Psoas muscle (tissue), 8 donors: ENCODE data around the gene LUC7L3. TPM values are rescaled to one million over a fixed set of nuclear protein-coding genes. Genes with fewer than 3 reads are reported as not detected.
A peak's percentile ranks its signal among the peaks of the same experiment; 100 is the strongest.

Experiments
- ATAC-seq, 4 donors: fragments of 200-7000 bp; cut with Tn5 transposase; one replicate each; pipeline ENCODE4 v1.9.1; 2020; ENCODE audit warnings: moderate library complexity in 3 of 4, mild to moderate bottlenecking in 2 of 4
- DNase-seq, 2 donors: peaks; one replicate each; pipeline ENCODE4 v3.0.0-alpha.2; 2020
- H3K27ac ChIP-seq: fragments of 200-600 bp; one replicate; pipeline ENCODE4 v1.8.0; 2022
- H3K27me3 ChIP-seq, 3 donors: fragments of 200-600 bp in 1 of 3; one replicate each; pipeline versions ENCODE4 v1.6.1 to v1.8.0; 2013 to 2022; ENCODE audit warnings: low read length in 2 of 3, mild to moderate bottlenecking in 2 of 3, moderate library complexity in 1 of 3; ENCODE audit not compliant: insufficient read depth in 3 of 3
- H3K36me3 ChIP-seq, 2 donors: fragments of 200-600 bp in 1 of 2; one replicate each; pipeline versions ENCODE4 v1.6.1 to v1.8.0; 2013 to 2022; ENCODE audit warnings: low read depth in 1 of 2, mild to moderate bottlenecking in 1 of 2, moderate library complexity in 1 of 2; ENCODE audit not compliant: insufficient read depth in 1 of 2
- H3K4me1 ChIP-seq: fragments of 200-600 bp; one replicate; pipeline ENCODE4 v1.8.0; 2022
- H3K4me3 ChIP-seq: fragments of 200-600 bp; one replicate; pipeline ENCODE4 v1.8.0; 2022; ENCODE audit warnings: mild to moderate bottlenecking
- H3K9me3 ChIP-seq: fragments of 200-600 bp; one replicate; pipeline ENCODE4 v1.8.0; 2022
- WGBS, 3 donors: extraction: QIAGEN DNeasy Blood & Tissue Kit; methylation state at CpG; one replicate each; pipeline versions ENCODE4 v1.1.6 to v1.1.7; 2013; 5-methylcytosine and 5-hydroxymethylcytosine counted together
- intact Hi-C, 2 donors: fragments of 100-400 bp; cut with DNase I; formaldehyde crosslinking; loops; one replicate each; pipeline versions ENCODE4 v1.11.0 to v1.14.2; 2022
- polyA plus RNA-seq, 3 donors: library from polyadenylated mRNA; stranded (reverse); fragments of 200-250 nt; gene quantifications; one replicate each; pipeline ENCODE4 v1.2.3, GENCODE V29; 2013
- total RNA-seq, 4 donors: library from RNA; stranded (reverse); fragmentation: NEBNext Ultra II Directional in 2 of 4; extraction: Animal tissue kit (Norgen Biotek cat#: 25700) in 2 of 4; gene quantifications; one replicate each; pipeline versions ENCODE4 v1.2.1 to v1.2.4, GENCODE V29; 2021 to 2023
- TF ChIP-seq, protein P1 (sequence below): fragments of 200-600 bp; IDR thresholded peaks from one replicate; pipeline ENCODE4 v1.8.0; 2022; ENCODE audit warnings: antibody characterized with exemption
- donor health status: healthy with polysubstance abuse.
- donor health status: DM: no; HTN: no; CAD: no; lungs with moderate emphysema.
- donor health status: Bipolar disorder and iron deficiency.
- donor health status: healthy.
- donor health status: DM: yes; HTN: yes; CAD: no.
- donor health status: DM: no; HTN: no; CAD: no.
- donor health status: DM: no; HTN: no; CAD: no.
- donor health status: DM: yes; HTN: yes; CAD: no.

LUC7L3 gene
- total and polyA plus RNA-seq, 7 donors = 25.4 to 108 (median 49.2) TPM

DNA sequence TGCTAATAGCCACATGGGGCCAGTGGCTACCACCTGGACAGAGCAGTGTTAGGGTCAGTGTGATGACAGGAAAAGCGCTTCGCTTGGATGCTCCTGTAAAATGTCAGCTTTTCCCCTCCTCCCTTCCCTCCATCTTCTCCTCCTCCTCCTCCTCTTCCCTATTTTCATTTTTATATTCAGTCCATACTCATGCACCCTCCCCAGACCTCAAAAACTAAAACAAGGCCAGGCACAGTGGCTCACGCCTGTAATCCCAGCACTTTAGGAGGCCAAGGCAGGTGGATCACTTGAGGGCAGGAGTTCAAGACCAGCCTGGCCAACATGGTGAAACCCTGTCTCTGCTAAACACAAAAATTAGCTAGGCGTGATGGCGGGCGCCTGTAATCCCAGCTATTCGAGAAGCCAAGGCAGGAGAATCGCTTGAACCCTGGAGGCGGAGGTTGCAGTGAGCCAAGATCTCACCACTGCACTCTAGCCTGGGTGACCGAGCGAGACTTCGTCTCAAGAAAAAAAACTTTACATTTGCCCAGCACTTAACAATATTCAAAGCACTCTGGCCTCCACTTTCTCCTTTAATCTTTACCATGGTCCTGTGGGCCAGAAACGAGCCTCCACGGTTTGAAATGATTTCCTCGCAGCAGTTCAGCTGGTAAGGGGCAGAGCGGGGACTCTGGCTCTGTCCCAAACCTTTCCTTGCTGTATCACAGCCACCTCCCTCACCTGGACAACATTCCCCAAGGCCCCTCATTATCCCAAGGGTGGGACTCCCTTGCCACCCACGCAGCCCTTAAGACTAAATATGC is 33.5 kb upstream of the LUC7L3 start:
- intact Hi-C loops = no loop called here
- Histone ChIP-seq H3K9me3 (no peaks in the 10 kb centered on the region), H3K36me3 (no peaks in the 10 kb centered on the region), H3K27ac (peak overlapping the region; percentile 2), H3K4me1 (peaks cover 17% of the 10 kb centered on the region), H3K4me3 (no peak overlapping the region), H3K27me3 (no peaks in the 10 kb centered on the region)
- WGBS, 3 donors = 62 to 79% (median 75%) methylated on average over 17 of the region's 17 CpGs
- ATAC-seq = no peak
- DNase-seq = no peak
- TF ChIP-seq, protein P1, sequence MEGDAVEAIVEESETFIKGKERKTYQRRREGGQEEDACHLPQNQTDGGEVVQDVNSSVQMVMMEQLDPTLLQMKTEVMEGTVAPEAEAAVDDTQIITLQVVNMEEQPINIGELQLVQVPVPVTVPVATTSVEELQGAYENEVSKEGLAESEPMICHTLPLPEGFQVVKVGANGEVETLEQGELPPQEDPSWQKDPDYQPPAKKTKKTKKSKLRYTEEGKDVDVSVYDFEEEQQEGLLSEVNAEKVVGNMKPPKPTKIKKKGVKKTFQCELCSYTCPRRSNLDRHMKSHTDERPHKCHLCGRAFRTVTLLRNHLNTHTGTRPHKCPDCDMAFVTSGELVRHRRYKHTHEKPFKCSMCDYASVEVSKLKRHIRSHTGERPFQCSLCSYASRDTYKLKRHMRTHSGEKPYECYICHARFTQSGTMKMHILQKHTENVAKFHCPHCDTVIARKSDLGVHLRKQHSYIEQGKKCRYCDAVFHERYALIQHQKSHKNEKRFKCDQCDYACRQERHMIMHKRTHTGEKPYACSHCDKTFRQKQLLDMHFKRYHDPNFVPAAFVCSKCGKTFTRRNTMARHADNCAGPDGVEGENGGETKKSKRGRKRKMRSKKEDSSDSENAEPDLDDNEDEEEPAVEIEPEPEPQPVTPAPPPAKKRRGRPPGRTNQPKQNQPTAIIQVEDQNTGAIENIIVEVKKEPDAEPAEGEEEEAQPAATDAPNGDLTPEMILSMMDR = no peak

GRCh38 chr17:50686494-50687199 is 32.8 kb upstream of the LUC7L3 start:
- DNase-seq (peak; percentile 81 to 83), ATAC-seq (peak; percentile 87 to 89 (median 88))
- TF ChIP-seq, protein P1 = no peak
- peak overlapping the region; percentile 2 for H3K27ac ChIP-seq
- H3K4me1 ChIP-seq = peaks cover 17% of the 10 kb centered on the region
- no peaks in the 10 kb centered on the region for H3K9me3 ChIP-seq
- H3K4me3 ChIP-seq = no peak overlapping the region
- 21 to 32% (median 32%) methylated on average over 14 of the region's 14 CpGs for WGBS, 3 donors
- intact Hi-C loops = no loop called here
- H3K27me3 ChIP-seq = no peaks in the 10 kb centered on the region
- H3K36me3 ChIP-seq = peaks cover 0 to under 1% of the 10 kb centered on the region in 2 donors

GRCh38 chr17:50687200-50688066 is 32.0 kb upstream of the LUC7L3 start:
- ATAC-seq = peak in 2 of 4 donors; percentile 13 to 26
- intact Hi-C loops = no loop called here
- WGBS, 3 donors = 60 to 77% (median 77%) methylated on average over 16 of the region's 16 CpGs

GRCh38 chr17:50688245-50688644 is 31.2 kb upstream of the LUC7L3 start:
- WGBS, 3 donors = 95 to 97% (median 96%) methylated on average over 3 of the region's 3 CpGs
- no peak for DNase-seq
- H3K4me1 ChIP-seq = peaks cover 17% of the 10 kb centered on the region
- no peaks in the 10 kb centered on the region for H3K27me3 ChIP-seq
- intact Hi-C loops = no loop called here
- TF ChIP-seq, protein P1 = no peak
- no peaks in the 10 kb centered on the region for H3K9me3 ChIP-seq
- no peak overlapping the region for H3K4me3 ChIP-seq
- ATAC-seq = no peak
- H3K27ac ChIP-seq = no peak overlapping the region
- H3K36me3 ChIP-seq = peaks cover under 1 to 17% of the 10 kb centered on the region in 2 donors

More at GRCh38 chr17:50687200-50688066, 32.0 kb upstream of the LUC7L3 start:
- peak in 1 of 2 donors; percentile 51 for DNase-seq
- no peak overlapping the region for H3K4me3 ChIP-seq
- H3K36me3 ChIP-seq = peaks cover 0 to 9% of the 10 kb centered on the region in 2 donors
- peaks cover 17% of the 10 kb centered on the region for H3K4me1 ChIP-seq
- no peaks in the 10 kb centered on the region for H3K27me3 ChIP-seq
- no peak overlapping the region for H3K27ac ChIP-seq
- TF ChIP-seq, protein P1 = no peak
- no peaks in the 10 kb centered on the region for H3K9me3 ChIP-seq
